Measurements from ENCODE around the gene EPC2.
"Not testable (repeated sequence)": the region's sequence is repeated elsewhere in the genome, so short reads cannot be mapped to it uniquely, and the experiment has no call there.

DNA sequence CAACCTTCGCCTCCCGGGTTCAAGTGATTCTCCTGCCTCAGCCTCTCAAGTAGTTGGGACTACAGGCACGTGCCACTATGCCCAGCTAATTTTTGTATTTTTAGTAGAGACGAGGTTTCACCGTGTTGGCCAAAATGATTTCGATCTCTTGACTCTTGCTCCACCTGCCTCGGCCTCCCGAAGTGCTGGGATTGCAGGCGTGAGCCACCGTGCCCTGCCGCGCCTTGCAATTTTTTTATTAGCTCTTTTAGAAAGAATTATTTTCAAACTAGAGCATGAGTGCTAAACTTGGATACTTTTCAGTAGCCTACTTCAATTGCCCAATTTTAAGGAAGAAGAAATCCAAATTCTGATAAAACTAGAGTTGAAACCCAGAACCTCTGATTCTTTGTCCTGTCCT, 3.2 kb downstream of the EPC2 start:
- not testable (repeated sequence) for TF ChIP-seq CTCF (conservative IDR thresholded peaks at IDR 0.05; ENCODE audit: low read depth, low read length); EZH2 (IDR thresholded peaks at IDR 0.05; ENCODE audit: borderline replicate concordance, low read depth, low read length, poor library complexity, severe bottlenecking)
